Right cardiac atrium (tissue), 5 donors: Measurements from ENCODE around the gene ZNRF1. TPM values are rescaled to one million over a fixed set of nuclear protein-coding genes. Genes with fewer than 3 reads are reported as not detected.
A peak's percentile ranks its signal among the peaks of the same experiment; 100 is the strongest.

Experiments
- ATAC-seq, 2 donors: fragments of 200-7000 bp; cut with Tn5 transposase; one replicate each; pipeline versions ENCODE4 v1.8.0 to v1.9.1; 2020; ENCODE audit warnings: moderate library complexity in 2 of 2, mild to moderate bottlenecking in 1 of 2
- DNase-seq, 3 donors: peaks; one replicate each; pipeline ENCODE4 v3.0.0-alpha.2; 2020
- H3K27ac ChIP-seq: one replicate; pipeline ENCODE4 v1.5.1; 2013; ENCODE audit warnings: mild to moderate bottlenecking, low read length, control low read depth, moderate library complexity
- H3K27me3 ChIP-seq: one replicate; pipeline ENCODE4 v1.6.1; 2013; ENCODE audit not compliant: control insufficient read depth, insufficient read depth
- H3K4me1 ChIP-seq: one replicate; pipeline ENCODE4 v1.6.1; 2013; ENCODE audit warnings: low read length; ENCODE audit not compliant: control insufficient read depth, insufficient read depth
- H3K4me3 ChIP-seq: one replicate; pipeline ENCODE4 v1.5.1; 2013; ENCODE audit warnings: low read length, control low read depth
- H3K9me3 ChIP-seq: one replicate; pipeline ENCODE4 v1.6.1; 2013; ENCODE audit warnings: low read length; ENCODE audit not compliant: control insufficient read depth
- WGBS: extraction: QIAGEN DNeasy Blood & Tissue Kit; methylation state at CpG from one replicate; pipeline ENCODE4 v1.1.7; 2013; 5-methylcytosine and 5-hydroxymethylcytosine counted together
- intact Hi-C, 4 donors: fragments of 100-400 bp; cut with DNase I; formaldehyde crosslinking; loops; one replicate each; pipeline versions ENCODE4 v1.11.0 to v1.14.0; 2022 to 2023
- polyA plus RNA-seq: library from polyadenylated mRNA; stranded (reverse); fragments of 200-250 nt; gene quantifications from one replicate; pipeline ENCODE4 v1.2.3, GENCODE V29; 2013
- total RNA-seq, 4 donors: library from RNA; stranded (reverse); fragmentation: NEBNext Ultra II Directional; extraction: Animal tissue kit (Norgen Biotek cat#: 25700); gene quantifications; one replicate each; pipeline ENCODE4 v1.2.1, GENCODE V29; 2021
- donor health status: healthy with polysubstance abuse.
- donor health status: DM: no; HTN: yes; CAD: no.
- donor health status: DM: no; HTN: no; CAD: no.
- donor health status: DM: no; HTN: yes; CAD: no; lungs with severe emphysema.
- donor health status: DM: yes; HTN: yes; CAD: no.

The ZNRF1 gene
- total and polyA plus RNA-seq, 5 donors, result 10.7 to 19.6 (median 13.0) TPM

GRCh38 chr16:75111514-75111940, 112.7 kb downstream of the ZNRF1 start:
- Histone ChIP-seq H3K9me3 (no peaks in the 10 kb centered on the region), H3K4me1 (peaks cover 3% of the 10 kb centered on the region), H3K27me3 (no peaks in the 10 kb centered on the region), H3K4me3 (no peak overlapping the region), H3K27ac (peak overlapping the region; percentile 72)
- DNase-seq (no peak), ATAC-seq (peak in 1 of 2 donors; percentile 7)
- 34% methylated on average over 7 of the region's 7 CpGs for WGBS
- intact Hi-C loops, result loop anchor here (2.0 to 5.0 kb wide), 2 partner anchors 113 to 114 kb away; partner anchors contain the start of gene ZNRF1 (in 4 of the 4)

- Histone ChIP-seq H3K27me3 (no peaks in the 10 kb centered on the region), H3K4me3 (no peak overlapping the region), H3K4me1 (peaks cover 3% of the 10 kb centered on the region), H3K27ac (peak overlapping the region; percentile 72), H3K9me3 (no peaks in the 10 kb centered on the region)
- ATAC-seq (peak in 1 of 2 donors; percentile 27), DNase-seq (peak in 2 of 3 donors; percentile 72 to 73)
- WGBS, result 38% methylated on average over 26 of the region's 26 CpGs
- intact Hi-C loops, result loop anchor here (2.0 to 5.0 kb wide), 2 partner anchors 113 to 115 kb away; partner anchors contain the start of gene ZNRF1 (in 4 of the 4)
These were observed 113.3 kb downstream of the ZNRF1 start for GRCh38 chr16:75111961-75112733.

GRCh38 chr16:75112734-75113491, 114.1 kb downstream of the ZNRF1 start:
- Histone ChIP-seq H3K4me3 (no peak overlapping the region), H3K27me3 (no peaks in the 10 kb centered on the region), H3K4me1 (peaks cover 3% of the 10 kb centered on the region), H3K27ac (no peak overlapping the region), H3K9me3 (no peaks in the 10 kb centered on the region)
- intact Hi-C loops, result loop anchor here in 1 of 4 donors (5.0 kb wide), 1 partner anchor 116 kb away; the partner anchor contains the start of gene ZNRF1
- no peak for ATAC-seq
- WGBS, result 62% methylated on average over 14 of the region's 14 CpGs
- no peak for DNase-seq

GRCh38 chr16:75113541-75114121, 114.8 kb downstream of the ZNRF1 start:
- Histone ChIP-seq H3K4me3 (no peak overlapping the region), H3K9me3 (no peaks in the 10 kb centered on the region), H3K4me1 (peaks cover 3% of the 10 kb centered on the region), H3K27ac (no peak overlapping the region), H3K27me3 (no peaks in the 10 kb centered on the region)
- 88% methylated on average over 20 of the region's 20 CpGs for WGBS
- intact Hi-C loops, result loop anchor here in 1 of 4 donors (5.0 kb wide), 1 partner anchor 116 kb away; the partner anchor contains the start of gene ZNRF1
- no peak for DNase-seq
- no peak for ATAC-seq

GRCh38 chr16:75114179-75114945, 115.5 kb downstream of the ZNRF1 start:
- DNase-seq (peak in 2 of 3 donors; percentile 48 to 58), ATAC-seq (no peak)
- peaks cover under 1% of the 10 kb centered on the region for H3K4me1 ChIP-seq
- intact Hi-C loops, result loop anchor here in 1 of 4 donors (5.0 kb wide), 1 partner anchor 117 kb away; the partner anchor contains the start of gene ZNRF1
- no peak overlapping the region for H3K4me3 ChIP-seq
- no peaks in the 10 kb centered on the region for H3K27me3 ChIP-seq
- no peaks in the 10 kb centered on the region for H3K9me3 ChIP-seq
- no peak overlapping the region for H3K27ac ChIP-seq
- 89% methylated on average over 44 of the region's 44 CpGs for WGBS

GRCh38 chr16:75114946-75115825, 116.4 kb downstream of the ZNRF1 start:
- H3K27me3 ChIP-seq, result no peaks in the 10 kb centered on the region
- WGBS, result 89% methylated on average over 45 of the region's 45 CpGs
- H3K9me3 ChIP-seq, result no peaks in the 10 kb centered on the region
- ATAC-seq, result no peak
- intact Hi-C loops, result loop anchor here in 1 of 4 donors (5.0 kb wide), 1 partner anchor 118 kb away; the partner anchor contains the start of gene ZNRF1
- DNase-seq, result peak in 2 of 3 donors; percentile 54 to 65
- H3K27ac ChIP-seq, result no peak overlapping the region
- H3K4me1 ChIP-seq, result no peaks in the 10 kb centered on the region
- no peak overlapping the region for H3K4me3 ChIP-seq

- Histone ChIP-seq H3K9me3 (no peaks in the 10 kb centered on the region), H3K4me1 (no peaks in the 10 kb centered on the region), H3K27ac (peak within 1 kb of the TSS; percentile 79), H3K4me3 (peak within 1 kb of the TSS; percentile 34), H3K27me3 (no peaks in the 10 kb centered on the region)
- ATAC-seq (peak; percentile 93 to 97), DNase-seq (peak; percentile 87 to 94 (median 93))
- WGBS, result 39% methylated on average over 15 of the region's 15 CpGs
- intact Hi-C loops, result no loop called here
These were observed 117.5 kb downstream of the ZNRF1 start, which contains the start of gene LDHD for GRCh38 chr16:75116081-75116910. Gene LDHD, minus strand, starts transcription at chr16:75116780. Its CDS starts 60 bp downstream, at chr16:75116720.

GRCh38 chr16:75116911-75117245, 118.1 kb downstream of the ZNRF1 start:
- H3K4me1 ChIP-seq, result no peaks in the 10 kb centered on the region
- ATAC-seq (no peak), DNase-seq (no peak)
- H3K9me3 ChIP-seq, result no peaks in the 10 kb centered on the region
- no peaks in the 10 kb centered on the region for H3K27me3 ChIP-seq
- H3K4me3 ChIP-seq, result no peak overlapping the region
- H3K27ac ChIP-seq, result no peak overlapping the region
- 26% methylated on average over 3 of the region's 3 CpGs for WGBS
- intact Hi-C loops, result no loop called here

GRCh38 chr16:75118943-75119539, 120.2 kb downstream of the ZNRF1 start:
- 77% methylated on average over 6 of the region's 6 CpGs for WGBS
- DNase-seq, result no peak
- no peak overlapping the region for H3K4me3 ChIP-seq
- no peak overlapping the region for H3K27ac ChIP-seq
- H3K4me1 ChIP-seq, result no peaks in the 10 kb centered on the region
- H3K9me3 ChIP-seq, result peaks cover 2% of the 10 kb centered on the region
- H3K27me3 ChIP-seq, result no peaks in the 10 kb centered on the region
- no peak for ATAC-seq
- intact Hi-C loops, result no loop called here
